Measurements from ENCODE around the gene NAA30. TPM values are rescaled to one million over a fixed set of nuclear protein-coding genes. Genes with fewer than 3 reads are reported as not detected.

The NAA30 gene
- polyA plus RNA-seq, 1 donor, result 33.8 TPM

Other genes starting within 250 kb of the NAA30 start
- gene EXOC5, start 121.7 kb upstream of the NAA30 start, polyA plus RNA-seq (ENCODE audit: insufficient read length), result 74.7 TPM
- 65.8 TPM for gene AP5M1, start 121.6 kb upstream of the NAA30 start, polyA plus RNA-seq (ENCODE audit: insufficient read length)
- 473 TPM for gene CCDC198, start 103.3 kb downstream of the NAA30 start, polyA plus RNA-seq (ENCODE audit: insufficient read length)

Data from left kidney (tissue), 1 donor.